PC-3 (cell line): ENCODE data around the gene ETV7. TPM values are rescaled to one million over a fixed set of nuclear protein-coding genes. Genes with fewer than 3 reads are reported as not detected.
A peak's percentile ranks its signal among the peaks of the same experiment; 100 is the strongest.

Experiments used
- ATAC-seq: fragments of 200-7000 bp; cut with Tn5 transposase; 2 replicates; pipeline ENCODE4 v1.9.1; 2020; ENCODE audit warnings: mild to moderate bottlenecking, moderate library complexity
- BruUV-seq: library from RNA; stranded (reverse); fragments of 400-500 nt; replicated peaks from 2 replicates; lab custom pipeline; 2021; lab: Mats Ljungman, UMichigan
- CTCF ChIA-PET: fragments of 300-600 bp; sonication (Branson Sonifier 250); formaldehyde crosslinking; loops from one replicate; lab custom pipeline; 2022; ENCODE audit warnings: antibody characterized with exemption; lab: Charles Lee
- POLR2A ChIA-PET: fragments of 300-600 bp; sonication (Branson Sonifier 250); formaldehyde crosslinking; loops from one replicate; lab custom pipeline; 2022; ENCODE audit warnings: antibody characterized with exemption; ENCODE audit not compliant: unreplicated experiment; lab: Charles Lee
- DNase-seq: peaks from one replicate; pipeline ENCODE4 v3.0.0-alpha.2; 2015
- H2AFZ ChIP-seq: fragments of 300-600 bp; sonication (generic); 2 replicates; pipeline ENCODE4 v1.6.0; 2016; ENCODE audit warnings: antibody characterized with exemption, low read length
- H3F3A ChIP-seq: fragments of 300-600 bp; sonication (generic); one replicate; pipeline ENCODE4 v1.6.0; 2017; ENCODE audit warnings: antibody characterized with exemption, low read length, control low read depth, mild to moderate bottlenecking; ENCODE audit not compliant: unreplicated experiment
- H3K27ac ChIP-seq: fragments of 300-600 bp; sonication (generic); 2 replicates; pipeline ENCODE4 v1.5.1; 2016; ENCODE audit warnings: mild to moderate bottlenecking, low read length
- H3K27me3 ChIP-seq: fragments of 300-600 bp; sonication (generic); 2 replicates; pipeline ENCODE4 v1.6.1; 2016; ENCODE audit warnings: low read length, mixed read lengths
- H3K36me3 ChIP-seq: fragments of 300-600 bp; sonication (generic); 2 replicates; pipeline ENCODE4 v1.6.1; 2016; ENCODE audit warnings: low read depth, mixed run types, low read length, mixed read lengths
- H3K4me1 ChIP-seq: fragments of 300-600 bp; sonication (generic); 2 replicates; pipeline ENCODE4 v1.5.1; 2016; ENCODE audit warnings: low read length; ENCODE audit not compliant: insufficient read depth
- H3K4me2 ChIP-seq: fragments of 300-600 bp; sonication (generic); 2 replicates; pipeline ENCODE4 v1.6.0; 2016; ENCODE audit warnings: low read length
- H3K4me3 ChIP-seq: fragments of 300-600 bp; sonication (generic); 2 replicates; pipeline ENCODE4 v1.5.1; 2016; ENCODE audit warnings: mild to moderate bottlenecking, low read length, mixed read lengths
- H3K79me2 ChIP-seq: fragments of 300-600 bp; sonication (generic); 2 replicates; pipeline ENCODE4 v1.6.1; 2017; ENCODE audit warnings: low read length, mixed read lengths
- H3K9ac ChIP-seq: fragments of 300-600 bp; sonication (generic); 2 replicates; pipeline ENCODE4 v1.6.0; 2016; ENCODE audit warnings: mild to moderate bottlenecking, low read length
- H3K9me2 ChIP-seq: fragments of 300-600 bp; sonication (generic); replicated peaks from 2 replicates; pipeline ENCODE4 v1.6.1; 2016; ENCODE audit warnings: mixed run types, low read length, mixed read lengths
- H3K9me3 ChIP-seq: fragments of 300-600 bp; sonication (generic); 2 replicates; pipeline ENCODE4 v1.6.1; 2016; ENCODE audit warnings: low read length, mixed read lengths
- H4K20me1 ChIP-seq: fragments of 300-600 bp; sonication (generic); 2 replicates; pipeline ENCODE4 v1.6.1; 2016; ENCODE audit warnings: low read length, mixed read lengths
- EZH2 ChIP-seq: fragments of 300-600 bp; sonication (generic); IDR thresholded peaks from one replicate; pipeline ENCODE4 v1.6.1; 2017; ENCODE audit warnings: antibody characterized with exemption, mild to moderate bottlenecking, low read length; ENCODE audit not compliant: unreplicated experiment
- EZH2phosphoT487 ChIP-seq: fragments of 300-600 bp; sonication (generic); IDR thresholded peaks from 2 replicates; pipeline ENCODE4 v1.6.1; 2018; ENCODE audit warnings: mild to moderate bottlenecking, antibody characterized with exemption, low read length, borderline replicate concordance
- intact Hi-C: fragments of 100-400 bp; cut with micrococcal nuclease; formaldehyde crosslinking; loops from 2 replicates; pipeline ENCODE4 v1.9.0; 2023
- total RNA-seq: library from RNA; depleted of rRNA; stranded (reverse); fragments of >200 nt; gene quantifications from 2 replicates; pipeline ENCODE4 v1.2.3, GENCODE V29; 2014
- TF ChIP-seq, protein P1 (sequence below): fragments of 300-600 bp; sonication (generic); conservative IDR thresholded peaks from 2 replicates; pipeline ENCODE4 v1.5.1; 2017; ENCODE audit warnings: antibody characterized with exemption, low read depth, mild to moderate bottlenecking, low read length

ETV7 gene
- total RNA-seq, 1 experiment from 2014 or later = not detected

DNA sequence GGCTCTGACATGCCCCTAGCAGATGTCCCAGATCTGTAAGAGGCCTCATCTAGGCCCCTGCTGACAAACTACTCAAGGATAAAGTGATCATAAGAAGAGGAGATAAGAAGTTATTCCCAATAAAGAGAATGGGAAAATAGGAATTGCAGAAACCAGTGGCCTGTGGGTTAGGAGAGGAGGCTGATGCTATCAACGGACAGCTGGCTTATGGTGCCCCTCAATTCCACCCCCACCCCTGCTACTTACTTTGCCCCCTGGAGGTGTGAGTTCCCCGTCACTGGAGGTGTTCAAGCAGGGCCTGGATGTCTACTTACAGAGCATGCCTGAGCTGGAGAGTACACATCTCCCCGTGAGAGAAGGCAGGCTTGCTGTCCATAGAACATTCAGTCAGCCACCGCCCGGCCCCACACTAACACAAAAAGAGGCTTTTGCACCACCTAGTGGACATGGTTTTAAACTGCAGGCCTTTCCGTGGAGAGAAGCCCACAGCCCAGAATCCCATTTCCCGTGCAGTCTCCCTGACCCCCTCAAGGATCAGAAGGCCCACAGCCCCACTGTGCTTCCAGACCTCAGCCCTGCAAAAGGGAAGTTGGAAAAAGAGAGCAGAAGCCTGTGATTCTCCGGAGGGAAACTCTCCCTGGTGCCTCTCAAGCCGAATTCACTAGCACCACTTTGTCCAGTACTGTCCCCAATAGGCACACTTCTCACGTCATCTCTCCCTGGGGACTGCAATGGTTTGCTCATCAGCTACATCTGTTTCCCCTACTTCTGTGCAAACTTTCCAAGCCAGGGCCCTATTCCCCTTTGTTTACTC, 27.0 kb downstream of the ETV7 start:
- peak; percentile 88 for DNase-seq
- Histone ChIP-seq H3K79me2 (no peaks in the 10 kb centered on the region), H3K27me3 (no peaks in the 10 kb centered on the region), H2AFZ (peak overlapping the region; percentile 68), H3K9ac (no peak overlapping the region), H3K36me3 (no peaks in the 10 kb centered on the region), H3K4me2 (peak overlapping the region; percentile 54), H3K9me3 (no peaks in the 10 kb centered on the region), H3K4me3 (no peak overlapping the region), H3K27ac (no peak overlapping the region), H3F3A (no peaks in the 10 kb centered on the region), H3K4me1 (no peaks in the 10 kb centered on the region), H4K20me1 (no peaks in the 10 kb centered on the region), H3K9me2 (no peaks in the 10 kb centered on the region)
- intact Hi-C loops = loop anchor here (1.0 to 2.0 kb wide), 3 partner anchors 58 to 333 kb away; partner anchors contain the start of gene MAPK14
- CTCF ChIA-PET = interaction anchor here (0.6 kb wide), 1 partner anchor 448 kb away, joined by 3 read pairs; no protein-coding TSS in a partner anchor
- no TSS peak for BruUV-seq
- no peak for TF ChIP-seq EZH2phosphoT487
- TF ChIP-seq, protein P1, sequence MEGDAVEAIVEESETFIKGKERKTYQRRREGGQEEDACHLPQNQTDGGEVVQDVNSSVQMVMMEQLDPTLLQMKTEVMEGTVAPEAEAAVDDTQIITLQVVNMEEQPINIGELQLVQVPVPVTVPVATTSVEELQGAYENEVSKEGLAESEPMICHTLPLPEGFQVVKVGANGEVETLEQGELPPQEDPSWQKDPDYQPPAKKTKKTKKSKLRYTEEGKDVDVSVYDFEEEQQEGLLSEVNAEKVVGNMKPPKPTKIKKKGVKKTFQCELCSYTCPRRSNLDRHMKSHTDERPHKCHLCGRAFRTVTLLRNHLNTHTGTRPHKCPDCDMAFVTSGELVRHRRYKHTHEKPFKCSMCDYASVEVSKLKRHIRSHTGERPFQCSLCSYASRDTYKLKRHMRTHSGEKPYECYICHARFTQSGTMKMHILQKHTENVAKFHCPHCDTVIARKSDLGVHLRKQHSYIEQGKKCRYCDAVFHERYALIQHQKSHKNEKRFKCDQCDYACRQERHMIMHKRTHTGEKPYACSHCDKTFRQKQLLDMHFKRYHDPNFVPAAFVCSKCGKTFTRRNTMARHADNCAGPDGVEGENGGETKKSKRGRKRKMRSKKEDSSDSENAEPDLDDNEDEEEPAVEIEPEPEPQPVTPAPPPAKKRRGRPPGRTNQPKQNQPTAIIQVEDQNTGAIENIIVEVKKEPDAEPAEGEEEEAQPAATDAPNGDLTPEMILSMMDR = peak; percentile 88
- peak; percentile 97 for ATAC-seq
- POLR2A ChIA-PET = no interaction called here

DNA sequence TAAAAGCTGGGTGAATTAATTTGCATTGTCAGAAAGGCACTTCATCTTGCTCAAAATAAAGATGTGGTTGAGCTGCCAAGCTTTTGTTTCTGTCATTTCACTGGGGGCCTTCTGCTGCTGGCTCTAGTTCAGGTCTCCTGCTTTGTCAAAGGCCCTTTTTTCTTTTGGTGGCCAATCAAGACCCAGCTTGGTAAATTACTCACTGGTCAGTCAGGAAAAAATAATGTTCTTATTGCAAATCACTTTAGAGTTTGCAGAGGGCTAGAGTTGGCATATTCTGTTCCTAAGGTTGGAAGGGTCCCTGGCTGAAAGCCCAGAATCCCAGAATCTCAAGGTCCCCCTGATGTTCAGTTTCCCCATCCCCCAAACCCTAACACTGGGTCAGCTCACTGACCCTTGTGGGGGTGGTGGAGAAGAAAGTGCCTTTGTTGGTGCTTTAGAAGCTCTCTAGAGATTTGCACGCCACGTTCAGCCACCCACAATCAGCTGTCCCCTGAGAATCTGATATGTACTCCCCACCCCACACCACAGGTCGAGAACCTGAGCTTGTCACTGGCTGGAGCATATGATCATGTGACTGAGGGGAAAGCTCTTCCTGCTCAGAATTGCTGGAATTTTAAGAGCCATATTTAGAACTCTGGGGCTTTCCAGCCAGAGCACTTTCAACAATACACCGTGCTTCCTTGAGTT, 29.1 kb downstream of the ETV7 start:
- ChIA-PET POLR2A (interaction anchor here (0.5 kb wide), 1 partner anchor 161 kb away, joined by 4 read pairs; no protein-coding TSS in a partner anchor), CTCF (interaction anchor here (0.6 kb wide), 1 partner anchor 814 kb away, joined by 3 read pairs; no protein-coding TSS in a partner anchor)
- intact Hi-C loops = no loop called here
- Histone ChIP-seq H3K9me2 (no peaks in the 10 kb centered on the region), H3K4me3 (no peak overlapping the region), H4K20me1 (no peaks in the 10 kb centered on the region), H3K9ac (no peak overlapping the region), H3K4me1 (no peaks in the 10 kb centered on the region), H2AFZ (no peak overlapping the region), H3K27me3 (no peaks in the 10 kb centered on the region), H3K79me2 (no peaks in the 10 kb centered on the region), H3K27ac (no peak overlapping the region), H3K9me3 (no peaks in the 10 kb centered on the region), H3K4me2 (no peak overlapping the region), H3K36me3 (no peaks in the 10 kb centered on the region), H3F3A (no peaks in the 10 kb centered on the region)
- TF ChIP-seq EZH2 = no peak
- TF ChIP-seq, protein P1 = no peak
- TF ChIP-seq EZH2phosphoT487 = no peak
- BruUV-seq = no TSS peak
- ATAC-seq (no peak), DNase-seq (no peak)
